HepG2 (cell line): ENCODE data around the gene TIAM2. TPM values are rescaled to one million over a fixed set of nuclear protein-coding genes. Genes with fewer than 3 reads are reported as not detected.

ENCODE experiments used
- ATAC-seq: fragments of 200-7000 bp; cut with Tn5 transposase; 3 replicates; pipeline ENCODE4 v1.9.1; 2020; ENCODE audit warnings: mild to moderate bottlenecking, moderate library complexity
- BruUV-seq: library from RNA; stranded (reverse); fragments of 400-500 nt; replicated peaks from 2 replicates; lab custom pipeline; 2021; lab: Mats Ljungman, UMichigan
- CTCF ChIA-PET: fragments of 300-600 bp; formaldehyde crosslinking; extraction: SDS; loops from one replicate; lab custom pipeline; 2021; ENCODE audit warnings: low total read pairs, inconsistent platforms, low intra/inter-chr PET ratio; lab: Yijun Ruan, JAX
- POLR2A ChIA-PET: fragments of 350-600 bp; sonication (Branson Sonifier 250); formaldehyde crosslinking; loops from one replicate; lab custom pipeline; 2020; ENCODE audit warnings: antibody characterized with exemption, inconsistent platforms; lab: Yijun Ruan, JAX
- DNase-seq: peaks from one replicate; pipeline ENCODE4 v3.0.0-alpha.2; 2015; ENCODE audit warnings: low spot score
- FAIRE-seq: peaks from 3 replicates; lab custom pipeline; 2011; peaks lifted over from hg19 to GRCh38; lab: Jason Lieb, UNC
- H2AFZ ChIP-seq: one replicate; pipeline ENCODE4 v1.6.1; 2011; ENCODE audit warnings: low read length, inconsistent platforms
- H3K27ac ChIP-seq: fragments of 300-600 bp; 3 replicates; pipeline ENCODE4 v1.8.0; 2011; ENCODE audit warnings: mixed run types, mild to moderate bottlenecking, mixed read lengths, low read length, inconsistent platforms; ENCODE audit not compliant: insufficient read depth; ENCODE audit errors: extremely low read length
- H3K27me3 ChIP-seq, 2 experiments: fragments of 200-600 bp in 1 of 2; 2 replicates in 1 of 2; 3 replicates in 1 of 2; pipeline versions ENCODE4 v1.6.0 to v1.8.0; 2011; ENCODE audit warnings: low read length in 2 of 2, mild to moderate bottlenecking in 2 of 2, moderate library complexity in 2 of 2, inconsistent platforms in 1 of 2; ENCODE audit not compliant: insufficient read depth in 2 of 2, control insufficient read depth in 1 of 2
- H3K36me3 ChIP-seq, 2 experiments: fragments of 200-600 bp in 1 of 2; replicated peaks in 1 of 2; 2 replicates in 1 of 2; 3 replicates in 1 of 2; pipeline versions ENCODE4 v1.5.1 to v1.8.0; 2011; ENCODE audit warnings: low read length in 2 of 2, inconsistent platforms in 1 of 2; ENCODE audit not compliant: insufficient read depth in 2 of 2, control insufficient read depth in 1 of 2
- H3K4me1 ChIP-seq: 2 replicates; pipeline ENCODE4 v1.5.1; 2012; ENCODE audit warnings: low read length, inconsistent platforms; ENCODE audit not compliant: insufficient read depth
- H3K4me2 ChIP-seq: 2 replicates; pipeline ENCODE4 v1.6.0; 2011; ENCODE audit warnings: low read depth, low read length, inconsistent platforms
- H3K4me3 ChIP-seq, 3 experiments: fragments of 200-600 bp in 1 of 3; sonication (generic), shearing (Covaris generic) in 1 of 3; replicated peaks in 1 of 3; 2 replicates each; pipeline ENCODE4 v1.5.1; 2011 to 2016; ENCODE audit warnings: low read length in 3 of 3, inconsistent platforms in 2 of 3, low read depth in 2 of 3, mild to moderate bottlenecking in 2 of 3, control low read depth in 1 of 3, mixed read lengths in 1 of 3; ENCODE audit not compliant: insufficient read depth in 1 of 3
- H3K79me2 ChIP-seq: one replicate; pipeline ENCODE4 v1.6.1; 2011; ENCODE audit warnings: low read length, inconsistent platforms; ENCODE audit not compliant: insufficient read depth
- H3K9ac ChIP-seq: 2 replicates; pipeline ENCODE4 v1.6.0; 2011; ENCODE audit warnings: mild to moderate bottlenecking, low read depth, low read length, inconsistent platforms; ENCODE audit not compliant: insufficient read depth
- H3K9me3 ChIP-seq: 2 replicates; pipeline ENCODE4 v1.5.1; 2012; ENCODE audit warnings: mild to moderate bottlenecking, low read length
- H4K20me1 ChIP-seq: 2 replicates; pipeline ENCODE4 v1.6.0; 2011; ENCODE audit warnings: inconsistent platforms, mild to moderate bottlenecking, low read length, moderate library complexity; ENCODE audit not compliant: insufficient read depth
- CHCHD3 ChIP-seq: sonication (generic); formaldehyde crosslinking; IDR thresholded peaks from 2 replicates; pipeline ENCODE4 v1.8.0; 2022; ENCODE audit warnings: mild to moderate bottlenecking, missing genetic modification reagents, moderate library complexity
- FOSL2 ChIP-seq: sonication (generic); formaldehyde crosslinking; IDR thresholded peaks from 2 replicates; pipeline ENCODE4 v1.4.0; 2020; ENCODE audit warnings: missing genetic modification reagents
- MAFF ChIP-seq: IDR thresholded peaks from 2 replicates; pipeline ENCODE4 v1.6.1; 2011; ENCODE audit warnings: low read depth, low read length, improper control_type of control experiment
- MAFK ChIP-seq, 2 experiments: IDR thresholded peaks in 1 of 2; conservative IDR thresholded peaks in 1 of 2; 2 replicates each; pipeline ENCODE4 v1.6.1; 2011; ENCODE audit warnings: improper control_type of control experiment in 2 of 2, low read length in 2 of 2
- RFX5 ChIP-seq: IDR thresholded peaks from 2 replicates; pipeline ENCODE4 v1.6.1; 2011; ENCODE audit warnings: low read depth, low read length, improper control_type of control experiment
- TSC22D2 ChIP-seq: sonication (generic); formaldehyde crosslinking; IDR thresholded peaks from 2 replicates; pipeline ENCODE4 v1.5.1; 2020; ENCODE audit warnings: missing genetic modification reagents, mild to moderate bottlenecking, borderline replicate concordance
- ZNF292 ChIP-seq: sonication (generic); formaldehyde crosslinking; IDR thresholded peaks from 2 replicates; pipeline ENCODE4 v1.8.1; 2022; ENCODE audit warnings: mild to moderate bottlenecking, low read depth, missing genetic modification reagents, borderline replicate concordance
- ZSCAN22 ChIP-seq: sonication (generic); formaldehyde crosslinking; IDR thresholded peaks from 2 replicates; pipeline ENCODE4 v1.4.0; 2020; ENCODE audit warnings: mild to moderate bottlenecking, missing genetic modification reagents
- WGBS: methylation state at CpG from one replicate; pipeline ENCODE4 v1.1.6; 2017; ENCODE audit warnings: low lambda C conversion rate; 5-methylcytosine and 5-hydroxymethylcytosine counted together
- in situ Hi-C: cut with HindIII; loops from 2 replicates; pipeline ENCODE4 v1.10.0; 2017; ENCODE audit warnings: low pct_unique_long_range_greater_than_20kb; ENCODE audit not compliant: extremely low pct_ligation_motif_present
- intact Hi-C: fragments of 100-400 bp; cut with micrococcal nuclease; formaldehyde crosslinking; loops from one replicate; pipeline ENCODE4 v1.10.0; 2022; ENCODE audit not compliant: unreplicated experiment
- polyA plus RNA-seq, 8 experiments: library from polyadenylated mRNA; depleted of rRNA in 3 of 8; stranded (reverse) in 7 of 8; unstranded in 1 of 8; fragments of >200 nt; fragmentation: Illumina TruSeq in 4 of 8; extraction: Trizol in 4 of 8; gene quantifications; 2 replicates each; pipeline versions ENCODE4 v1.2.1 to v1.2.3, GENCODE V29; 2011 to 2016; ENCODE audit warnings: low read depth in 4 of 8, missing spikeins in 1 of 8, mixed read lengths in 1 of 8; ENCODE audit not compliant: insufficient read depth in 1 of 8
- total RNA-seq, 5 experiments: library from RNA; depleted of rRNA; stranded (reverse); fragments of >200 nt; fragmentation: Illumina TruSeq; extraction: Trizol; gene quantifications; 2 replicates each; pipeline ENCODE4 v1.2.3, GENCODE V29; 2016; ENCODE audit warnings: low read depth in 1 of 5

Gene TIAM2
- total and polyA plus RNA-seq, 2 of the 13 experiments (the other 11 are each of a cell fraction or from before 2014, with no cell fraction given): 4.1 to 4.5 TPM

- Histone ChIP-seq H3K36me3 (no peaks in the 10 kb centered on the region), H3K9me3 (no peaks in the 10 kb centered on the region), H4K20me1 (no peaks in the 10 kb centered on the region), H3K27ac (no peak overlapping the region), H3K9ac (no peak overlapping the region), H2AFZ (no peak overlapping the region), H3K79me2 (no peaks in the 10 kb centered on the region), H3K4me1 (peaks cover 20% of the 10 kb centered on the region), H3K4me3 (no peak overlapping the region), H3K27me3 (no peaks in the 10 kb centered on the region), H3K4me2 (no peak overlapping the region)
- ChIA-PET CTCF (no interaction called here), POLR2A (no interaction called here)
- intact Hi-C loops (no loop called here), in situ Hi-C loops (no loop called here)
- BruUV-seq: no TSS peak
- FAIRE-seq (no peak), ATAC-seq (no peak), DNase-seq (no peak)
- TF ChIP-seq ZSCAN22 (no peak), CHCHD3 (CRISPR knock-in tag) (no peak), TSC22D2 (CRISPR knock-in tag) (no peak), RFX5 (no peak), FOSL2 (CRISPR knock-in tag) (no peak)
- WGBS: 35% methylated on average over 5 of the region's 5 CpGs
These were observed 16.7 kb downstream of the TIAM2 start for GRCh38 chr6:155011809-155012291.

GRCh38 chr6:155013457-155013876, 18.4 kb downstream of the TIAM2 start:
- Histone ChIP-seq H3K9me3 (no peaks in the 10 kb centered on the region), H3K27ac (no peak overlapping the region), H3K27me3 (no peaks in the 10 kb centered on the region)
- POLR2A ChIA-PET: no interaction called here
- FAIRE-seq: no peak
- 60% methylated on average over 4 of the region's 4 CpGs for WGBS
- intact Hi-C loops: no loop called here
- no peak for ATAC-seq
- TF ChIP-seq ZNF292 (CRISPR knock-in tag) (no peak), MAFF (peak; percentile 64), MAFK (conservative IDR thresholded peaks at IDR 0.05 in 1 of 2, IDR thresholded peaks at IDR 0.05 in 1 of 2; ENCODE audit: low read length in 2 of 2) (peak; percentile 69 to 72)
- TF ChIP-seq, all 625 proteins: peak for 2
- no peak overlapping the region for H2AFZ ChIP-seq
- H3K79me2 ChIP-seq: no peaks in the 10 kb centered on the region
- BruUV-seq: no TSS peak
- H3K36me3 ChIP-seq: no peaks in the 10 kb centered on the region
- no peaks in the 10 kb centered on the region for H4K20me1 ChIP-seq
- in situ Hi-C loops: no loop called here
- H3K4me2 ChIP-seq: no peak overlapping the region
- no peak overlapping the region for H3K4me3 ChIP-seq
- no peak overlapping the region for H3K9ac ChIP-seq
- CTCF ChIA-PET: no interaction called here
- H3K4me1 ChIP-seq: peaks cover 20% of the 10 kb centered on the region
- no peak for DNase-seq
